ENCODE measurements around the gene STIMATE. TPM values are rescaled to one million over a fixed set of nuclear protein-coding genes. Genes with fewer than 3 reads are reported as not detected.
A peak's percentile ranks its signal among the peaks of the same experiment; 100 is the strongest.

Gene STIMATE
- total and polyA plus RNA-seq, 2 of the 4 experiments (the other 2 are of a cell fraction), result 10.6 to 17.8 TPM

DNA sequence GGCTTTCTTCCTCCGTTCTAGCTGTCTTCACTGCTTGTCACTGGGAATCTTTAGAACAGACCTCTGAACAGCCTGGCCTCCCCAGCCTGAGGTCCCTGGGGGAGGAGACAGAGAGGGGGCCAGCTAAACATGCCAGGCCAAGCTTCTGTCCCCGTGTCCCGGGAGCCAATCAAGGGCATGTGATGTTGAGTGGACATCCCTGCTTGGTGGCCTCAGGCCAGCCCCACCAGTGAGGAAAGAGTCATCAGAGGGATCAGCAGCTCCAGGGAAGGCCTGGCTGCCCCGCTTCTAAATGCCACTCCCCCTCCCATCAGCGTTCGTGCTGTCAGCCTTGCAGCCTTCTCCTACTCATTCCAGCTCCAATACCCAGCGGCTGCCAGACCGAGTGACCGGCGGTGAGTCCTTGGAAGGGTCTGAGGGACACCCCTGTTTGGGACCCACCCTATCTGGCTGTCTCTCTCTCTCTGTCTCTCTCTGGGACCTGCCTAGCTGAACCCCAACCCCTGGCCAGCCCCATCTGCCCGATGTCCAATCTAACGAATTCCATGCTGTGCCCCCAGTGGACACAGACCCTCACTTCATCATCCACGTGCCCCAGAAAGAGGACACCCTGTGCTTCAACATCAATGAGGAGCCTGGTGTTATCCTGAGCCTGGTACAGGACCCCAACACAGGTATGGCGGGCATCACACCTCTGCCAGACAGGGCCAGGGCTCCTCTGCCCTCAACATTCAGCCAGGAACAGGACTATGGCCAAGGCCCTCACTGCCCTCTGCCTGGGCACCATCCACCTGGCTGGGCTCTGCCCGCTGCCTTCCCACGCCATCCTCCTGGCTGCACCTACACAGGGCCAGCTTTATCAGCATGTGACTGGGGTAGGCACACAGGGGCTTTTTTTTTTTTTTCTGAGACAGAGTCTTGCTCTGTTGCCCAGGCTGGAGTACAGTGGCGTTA is 109.4 kb downstream of the STIMATE start:
- no peaks in the 10 kb centered on the region for H3K36me3 ChIP-seq (ENCODE audit: control insufficient read depth, insufficient read depth, low read length)
- H3K18ac ChIP-seq (ENCODE audit: low read depth, low read length), result no peak overlapping the region
- in situ Hi-C loops (cut with MboI; ENCODE audit: low sequenced_read_pairs), result no loop called here
- H3K79me1 ChIP-seq (ENCODE audit: low read depth in 1 of 2, low read length in 2 of 2), result no peaks in the 10 kb centered on the region
- H3K56ac ChIP-seq (ENCODE audit: extremely low read depth, insufficient read depth, low read length), result no peak overlapping the region
- peaks cover 50% of the 10 kb centered on the region for H3K27me3 ChIP-seq (ENCODE audit: control insufficient read depth, insufficient read depth, low read length)
- no peak overlapping the region for H2AFZ ChIP-seq (replicated peaks; ENCODE audit: low read length, poor library complexity)
- no peaks in the 10 kb centered on the region for H3K4me1 ChIP-seq (ENCODE audit: control insufficient read depth, insufficient read depth, low read length)
- no peak for DNase-seq
- H3K23ac ChIP-seq (ENCODE audit: low read depth, low read length), result no peak overlapping the region
- H3K4ac ChIP-seq (ENCODE audit: low read depth, low read length), result no peak overlapping the region
- dilution Hi-C loops (cut with HindIII; ENCODE audit: low sequenced_read_pairs, unreplicated experiment), result no loop called here
- H4K20me1 ChIP-seq (ENCODE audit: insufficient read depth, low read length), result no peaks in the 10 kb centered on the region
- no peak overlapping the region for H3K14ac ChIP-seq (replicated peaks; ENCODE audit: low read depth, low read length)
- no TSS peak for BruUV-seq (replicated peaks)
- WGBS, 2 experiments (ENCODE audit: extremely low coverage in 2 of 2, insufficient read length in 1 of 2), result 80% methylated on average over 1 of the region's 17 CpGs; no CpG with 5 or more reads in 1 of the 2 experiments
- H4K8ac ChIP-seq (ENCODE audit: low read depth in 2 of 2, low read length in 2 of 2), result no peak overlapping the region
- POLR2A ChIA-PET (ENCODE audit: unreplicated experiment), result no interaction called here
- H3K9me1 ChIP-seq (ENCODE audit: insufficient read depth, low read length), result no peaks in the 10 kb centered on the region; the same call in 1 of the 2 replicates
- H3K4me2 ChIP-seq (ENCODE audit: low read depth, low read length), result no peak overlapping the region
- intact Hi-C loops (cut with micrococcal nuclease), result no loop called here
- H4K5ac ChIP-seq (ENCODE audit: low read depth, low read length), result no peak overlapping the region
- no peaks in the 10 kb centered on the region for H3K9me3 ChIP-seq (ENCODE audit: control insufficient read depth, insufficient read depth, low read length)
- H4K91ac ChIP-seq (ENCODE audit: insufficient read depth, low read depth, low read length), result no peak overlapping the region
- no peak overlapping the region for H3K4me3 ChIP-seq (ENCODE audit: insufficient read depth, low read depth, low read length)
- no peak overlapping the region for H2BK5ac ChIP-seq (ENCODE audit: low read depth, low read length, poor library complexity, severe bottlenecking)
- H2AK9ac ChIP-seq (replicated peaks; ENCODE audit: low read depth, low read length, poor library complexity), result peak overlapping the region; percentile 42
- H2AK5ac ChIP-seq (ENCODE audit: low read depth, low read length), result no peak overlapping the region
- no peak overlapping the region for H2BK15ac ChIP-seq (ENCODE audit: low read depth, low read length)
- H2BK20ac ChIP-seq (ENCODE audit: low read depth, low read length), result no peak overlapping the region
- no peak overlapping the region for H3K27ac ChIP-seq (ENCODE audit: insufficient read depth, low read length)
- H3K9ac ChIP-seq (ENCODE audit: low read depth, low read length), result no peak overlapping the region
- CTCF ChIA-PET, result no interaction called here
- no peak overlapping the region for H2BK120ac ChIP-seq (ENCODE audit: low read depth, low read length)
- no peak for ATAC-seq (ENCODE audit: low read depth)
- no peak for TF ChIP-seq SMC3 (IDR thresholded peaks at IDR 0.05; ENCODE audit: low read depth, low read length)
- TF ChIP-seq, protein P1, sequence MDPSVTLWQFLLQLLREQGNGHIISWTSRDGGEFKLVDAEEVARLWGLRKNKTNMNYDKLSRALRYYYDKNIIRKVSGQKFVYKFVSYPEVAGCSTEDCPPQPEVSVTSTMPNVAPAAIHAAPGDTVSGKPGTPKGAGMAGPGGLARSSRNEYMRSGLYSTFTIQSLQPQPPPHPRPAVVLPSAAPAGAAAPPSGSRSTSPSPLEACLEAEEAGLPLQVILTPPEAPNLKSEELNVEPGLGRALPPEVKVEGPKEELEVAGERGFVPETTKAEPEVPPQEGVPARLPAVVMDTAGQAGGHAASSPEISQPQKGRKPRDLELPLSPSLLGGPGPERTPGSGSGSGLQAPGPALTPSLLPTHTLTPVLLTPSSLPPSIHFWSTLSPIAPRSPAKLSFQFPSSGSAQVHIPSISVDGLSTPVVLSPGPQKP (IDR thresholded peaks at IDR 0.05; ENCODE audit: borderline replicate concordance, low read depth, low read length), result no peak
- no peak for TF ChIP-seq RFX5 (IDR thresholded peaks at IDR 0.05; ENCODE audit: low read depth, low read length)
- TF ChIP-seq CEBPB (IDR thresholded peaks at IDR 0.05; ENCODE audit: low read depth, low read length), result no peak
- TF ChIP-seq MXI1 (IDR thresholded peaks at IDR 0.05; ENCODE audit: borderline replicate concordance, low read depth, low read length), result no peak
- TF ChIP-seq BHLHE40 (IDR thresholded peaks at IDR 0.05; ENCODE audit: low read depth, low read length), result no peak
- no peak for TF ChIP-seq NFE2L2 (IDR thresholded peaks at IDR 0.05; ENCODE audit: low read depth, low read length)
- TF ChIP-seq CHD1 (IDR thresholded peaks at IDR 0.05; ENCODE audit: low read depth, low read length), result no peak
- no peak for TF ChIP-seq RAD21 (IDR thresholded peaks at IDR 0.05; ENCODE audit: low read length)
- no peak for TF ChIP-seq MAFK (IDR thresholded peaks at IDR 0.05; ENCODE audit: low read depth, low read length)
- TF ChIP-seq MAZ (IDR thresholded peaks at IDR 0.05; ENCODE audit: borderline replicate concordance, low read depth, low read length), result no peak
- no peak for TF ChIP-seq RCOR1 (IDR thresholded peaks at IDR 0.05; ENCODE audit: insufficient replicate concordance, low read length)
- TF ChIP-seq, protein P2, sequence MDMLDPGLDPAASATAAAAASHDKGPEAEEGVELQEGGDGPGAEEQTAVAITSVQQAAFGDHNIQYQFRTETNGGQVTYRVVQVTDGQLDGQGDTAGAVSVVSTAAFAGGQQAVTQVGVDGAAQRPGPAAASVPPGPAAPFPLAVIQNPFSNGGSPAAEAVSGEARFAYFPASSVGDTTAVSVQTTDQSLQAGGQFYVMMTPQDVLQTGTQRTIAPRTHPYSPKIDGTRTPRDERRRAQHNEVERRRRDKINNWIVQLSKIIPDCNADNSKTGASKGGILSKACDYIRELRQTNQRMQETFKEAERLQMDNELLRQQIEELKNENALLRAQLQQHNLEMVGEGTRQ (IDR thresholded peaks at IDR 0.05; ENCODE audit: low read depth, low read length), result no peak
- TF ChIP-seq, protein P3, sequence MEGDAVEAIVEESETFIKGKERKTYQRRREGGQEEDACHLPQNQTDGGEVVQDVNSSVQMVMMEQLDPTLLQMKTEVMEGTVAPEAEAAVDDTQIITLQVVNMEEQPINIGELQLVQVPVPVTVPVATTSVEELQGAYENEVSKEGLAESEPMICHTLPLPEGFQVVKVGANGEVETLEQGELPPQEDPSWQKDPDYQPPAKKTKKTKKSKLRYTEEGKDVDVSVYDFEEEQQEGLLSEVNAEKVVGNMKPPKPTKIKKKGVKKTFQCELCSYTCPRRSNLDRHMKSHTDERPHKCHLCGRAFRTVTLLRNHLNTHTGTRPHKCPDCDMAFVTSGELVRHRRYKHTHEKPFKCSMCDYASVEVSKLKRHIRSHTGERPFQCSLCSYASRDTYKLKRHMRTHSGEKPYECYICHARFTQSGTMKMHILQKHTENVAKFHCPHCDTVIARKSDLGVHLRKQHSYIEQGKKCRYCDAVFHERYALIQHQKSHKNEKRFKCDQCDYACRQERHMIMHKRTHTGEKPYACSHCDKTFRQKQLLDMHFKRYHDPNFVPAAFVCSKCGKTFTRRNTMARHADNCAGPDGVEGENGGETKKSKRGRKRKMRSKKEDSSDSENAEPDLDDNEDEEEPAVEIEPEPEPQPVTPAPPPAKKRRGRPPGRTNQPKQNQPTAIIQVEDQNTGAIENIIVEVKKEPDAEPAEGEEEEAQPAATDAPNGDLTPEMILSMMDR (conservative IDR thresholded peaks at IDR 0.05; ENCODE audit: low read depth, low read length), result no peak
- TF ChIP-seq POLR2A (IDR thresholded peaks at IDR 0.05; ENCODE audit: low read depth, low read length), result no peak

All from IMR-90 (cell line).